SK-N-SH (cell line): ENCODE measurements around the gene AUTS2. TPM values are rescaled to one million over a fixed set of nuclear protein-coding genes. Genes with fewer than 3 reads are reported as not detected.

Source experiments
- CTCF ChIA-PET: fragments of 300-600, 350-600 bp; formaldehyde crosslinking; extraction: SDS; loops from one replicate; lab custom pipeline; 2021; lab: Yijun Ruan, JAX
- POLR2A ChIA-PET: fragments of 350-600 bp; sonication (Branson Sonifier 250); formaldehyde crosslinking; extraction: SDS; loops from one replicate; lab custom pipeline; 2020; ENCODE audit warnings: antibody characterized with exemption, inconsistent platforms; lab: Yijun Ruan, JAX
- DNase-seq: peaks from one replicate; pipeline ENCODE4 v3.0.0; 2012
- H2AFZ ChIP-seq: fragments of 200-600 bp; sonication (generic); 2 replicates; pipeline ENCODE4 v1.8.1; 2016; ENCODE audit warnings: antibody characterized with exemption, mild to moderate bottlenecking, low read depth
- H3F3A ChIP-seq: fragments of 200-600 bp; sonication (generic); replicated peaks from 2 replicates; pipeline ENCODE3; 2016; ENCODE audit warnings: antibody characterized with exemption, mild to moderate bottlenecking; ENCODE audit not compliant: insufficient read depth
- H3K27ac ChIP-seq, 2 experiments: fragments of 200-500 bp in 1 of 2; fragments of 200-600 bp in 1 of 2; sonication (Bioruptor generic) in 1 of 2; sonication (generic), shearing (Covaris generic) in 1 of 2; 2 replicates each; pipeline versions ENCODE4 v1.5.1 to v1.6.1; 2014 to 2016; ENCODE audit warnings: low read depth in 2 of 2, inconsistent platforms in 1 of 2, low read length in 1 of 2, mild to moderate bottlenecking in 1 of 2, mixed read lengths in 1 of 2
- H3K27me3 ChIP-seq: fragments of 200-600 bp; sonication (generic), shearing (Covaris generic); 2 replicates; pipeline ENCODE4 v1.6.1; 2016; ENCODE audit warnings: mixed run types; ENCODE audit not compliant: insufficient read depth
- H3K36me3 ChIP-seq, 2 experiments: fragments of 200-500 bp in 1 of 2; fragments of 200-600 bp in 1 of 2; sonication (Bioruptor generic) in 1 of 2; sonication (generic) in 1 of 2; replicated peaks in 1 of 2; 2 replicates each; pipeline versions ENCODE3 to v1.5.1; 2014 to 2016; ENCODE audit warnings: low read length in 1 of 2, mild to moderate bottlenecking in 1 of 2; ENCODE audit not compliant: insufficient read depth in 2 of 2, control insufficient read depth in 1 of 2
- H3K4me1 ChIP-seq, 2 experiments: fragments of 200-500 bp in 1 of 2; fragments of 200-600 bp in 1 of 2; sonication (Bioruptor generic) in 1 of 2; sonication (generic), shearing (Covaris generic) in 1 of 2; 2 replicates each; pipeline versions ENCODE4 v1.5.1 to v1.6.1; 2014 to 2016; ENCODE audit warnings: low read depth in 1 of 2, low read length in 1 of 2, mixed run types in 1 of 2; ENCODE audit not compliant: insufficient read depth in 2 of 2, control insufficient read depth in 1 of 2
- H3K4me2 ChIP-seq: fragments of 200-600 bp; sonication (generic), shearing (Covaris generic); 2 replicates; pipeline ENCODE4 v1.6.1; 2017; ENCODE audit warnings: mixed run types
- H3K4me3 ChIP-seq, 2 experiments: fragments of 200-500 bp in 1 of 2; fragments of 200-600 bp in 1 of 2; sonication (Bioruptor generic) in 1 of 2; sonication (generic), shearing (Covaris generic) in 1 of 2; 2 replicates each; pipeline versions ENCODE4 v1.5.1 to v1.8.1; 2014 to 2016; ENCODE audit warnings: low read depth in 2 of 2, inconsistent platforms in 1 of 2, low read length in 1 of 2, mild to moderate bottlenecking in 1 of 2, mixed read lengths in 1 of 2, moderate library complexity in 1 of 2
- H3K79me2 ChIP-seq: fragments of 200-600 bp; sonication (generic); 2 replicates; pipeline ENCODE4 v1.8.1; 2017; ENCODE audit warnings: mild to moderate bottlenecking; ENCODE audit not compliant: insufficient read depth
- H3K9ac ChIP-seq: fragments of 200-600 bp; sonication (generic); 2 replicates; pipeline ENCODE4 v1.6.1; 2017; ENCODE audit warnings: mixed run types
- H3K9me2 ChIP-seq: fragments of 200-600 bp; sonication (generic); 2 replicates; pipeline ENCODE4 v1.6.1; 2017; ENCODE audit warnings: mixed run types
- H3K9me3 ChIP-seq: fragments of 200-600 bp; sonication (generic); 2 replicates; pipeline ENCODE4 v1.6.1; 2017; ENCODE audit warnings: mixed run types, mild to moderate bottlenecking, moderate library complexity
- H4K20me1 ChIP-seq: fragments of 200-600 bp; sonication (generic); 2 replicates; pipeline ENCODE4 v1.6.1; 2017; ENCODE audit warnings: mild to moderate bottlenecking, mixed run types; ENCODE audit not compliant: insufficient read depth
- EP300 ChIP-seq, 2 experiments: IDR thresholded peaks; 2 replicates each; pipeline versions ENCODE4 v1.4.0 to v1.6.1; 2012; ENCODE audit warnings: borderline replicate concordance in 1 of 2, low read depth in 1 of 2, low read length in 1 of 2
- FOSL2 ChIP-seq: IDR thresholded peaks from 2 replicates; pipeline ENCODE4 v1.4.0; 2012; ENCODE audit warnings: low read depth, mild to moderate bottlenecking, moderate library complexity, borderline replicate concordance
- FOXJ3 ChIP-seq: sonication (generic); formaldehyde crosslinking; IDR thresholded peaks from 2 replicates; pipeline ENCODE4 v1.5.1; 2020; ENCODE audit warnings: mild to moderate bottlenecking, missing genetic modification reagents
- IRF3 ChIP-seq: fragments of 150-350 bp; IDR thresholded peaks from 2 replicates; pipeline ENCODE4 v1.6.1; 2016; ENCODE audit warnings: mild to moderate bottlenecking, low read depth, low read length
- JUND ChIP-seq: IDR thresholded peaks from 2 replicates; pipeline ENCODE4 v1.4.0; 2012
- MAX ChIP-seq: IDR thresholded peaks from 2 replicates; pipeline ENCODE4 v1.4.0; 2012; ENCODE audit warnings: low read depth
- NFIC ChIP-seq: IDR thresholded peaks from 2 replicates; pipeline ENCODE4 v1.4.0; 2012; ENCODE audit warnings: borderline replicate concordance
- PBX3 ChIP-seq: IDR thresholded peaks from 2 replicates; pipeline ENCODE4; 2012
- SIN3A ChIP-seq: IDR thresholded peaks from 2 replicates; pipeline ENCODE4 v1.6.1; 2012; ENCODE audit warnings: low read depth, mild to moderate bottlenecking, low read length, moderate library complexity, borderline replicate concordance
- TCF12 ChIP-seq: IDR thresholded peaks from 2 replicates; pipeline ENCODE4 v1.4.0; 2012
- WGBS: methylation state at CpG from one replicate; pipeline ENCODE4 v1.1.6; 2017; ENCODE audit warnings: low lambda C conversion rate; 5-methylcytosine and 5-hydroxymethylcytosine counted together
- polyA plus RNA-seq, 3 experiments: library from polyadenylated mRNA; depleted of rRNA; stranded (reverse); fragments of >200 nt; gene quantifications; 2 replicates each; pipeline ENCODE4 v1.2.3, GENCODE V29; 2012

Gene AUTS2
- polyA plus RNA-seq, 1 of the 3 experiments (the other 2 are of a cell fraction): 15.6 TPM

- H4K20me1 ChIP-seq: no peaks in the 10 kb centered on the region
- ChIA-PET CTCF (no interaction called here), POLR2A (no interaction called here)
- WGBS: 70% methylated on average over 1 of the region's 1 CpG
- H3K4me3 ChIP-seq: no peak overlapping the region
- H3K27ac ChIP-seq: no peak overlapping the region
- H3K4me1 ChIP-seq: peaks cover 11 to 17% of the 10 kb centered on the region in 2 experiments; a peak in 3 of 4 replicates
- H3K9me2 ChIP-seq: no peaks in the 10 kb centered on the region
- H3K27me3 ChIP-seq: no peaks in the 10 kb centered on the region
- H3K9me3 ChIP-seq: no peaks in the 10 kb centered on the region
- H2AFZ ChIP-seq: no peak overlapping the region
- H3K79me2 ChIP-seq: no peaks in the 10 kb centered on the region
- no peak overlapping the region for H3K4me2 ChIP-seq
- no peaks in the 10 kb centered on the region for H3F3A ChIP-seq
- no peaks in the 10 kb centered on the region for H3K36me3 ChIP-seq
- TF ChIP-seq IRF3 (no peak), MAX (no peak), TCF12 (no peak)
- DNase-seq: no peak
- H3K9ac ChIP-seq: no peak overlapping the region
Measured at GRCh38 chr7:70318511-70318910, 720.2 kb downstream of the AUTS2 start.

- DNase-seq: no peak
- H3K9me2 ChIP-seq: no peaks in the 10 kb centered on the region
- ChIA-PET POLR2A (no interaction called here), CTCF (interaction anchor here (1.0 kb wide), 1 partner anchor 8 kb away, joined by 3 read pairs; no protein-coding TSS in a partner anchor)
- no peaks in the 10 kb centered on the region for H3K9me3 ChIP-seq
- TF ChIP-seq NFIC: no peak
- peak; percentile 53 for TF ChIP-seq TCF12
- TF ChIP-seq PBX3: peak; percentile 36; the same call in 1 of the 2 replicates
- TF ChIP-seq FOXJ3 (CRISPR knock-in tag): no peak
- TF ChIP-seq EP300 (IDR thresholded peaks at IDR 0.05; ENCODE audit: borderline replicate concordance in 1 of 2, low read depth in 1 of 2, low read length in 1 of 2): peak in 1 of 2 experiments; percentile 16; a peak in 1 of 4 replicates
- no peak for TF ChIP-seq SIN3A
- TF ChIP-seq FOSL2: peak; percentile 37; the same call in 1 of the 2 replicates
- peak; percentile 50 for TF ChIP-seq JUND
- no peaks in the 10 kb centered on the region for H3K27me3 ChIP-seq
- H4K20me1 ChIP-seq: no peaks in the 10 kb centered on the region
- 77% methylated on average over 2 of the region's 2 CpGs for WGBS
- no peak overlapping the region for H3K9ac ChIP-seq
- H3K79me2 ChIP-seq: no peaks in the 10 kb centered on the region
- H3K36me3 ChIP-seq: no peaks in the 10 kb centered on the region
- peaks cover 11 to 15% of the 10 kb centered on the region in 2 experiments; a peak in 3 of 4 replicates for H3K4me1 ChIP-seq
- no peak overlapping the region for H3K27ac ChIP-seq
- H3F3A ChIP-seq: no peaks in the 10 kb centered on the region
- H2AFZ ChIP-seq: no peak overlapping the region
- H3K4me2 ChIP-seq: no peak overlapping the region
- H3K4me3 ChIP-seq: no peak overlapping the region
Measured at GRCh38 chr7:70319057-70319456, 720.8 kb downstream of the AUTS2 start.
